Stimulated activated CD4-positive, alpha-beta T cell treated with anti-CD3 and anti-CD28 coated beads, Interleukin-4, amount 100 ng/mL, for 24 hours (primary cell): Measurements from ENCODE around the gene CRYGN.
A peak's percentile ranks its signal among the peaks of the same experiment; 100 is the strongest.

ENCODE experiments used
- DNase-seq: peaks from one replicate; pipeline ENCODE4 v3.0.0-alpha.2; 2020

Gene CRYGN

DNA sequence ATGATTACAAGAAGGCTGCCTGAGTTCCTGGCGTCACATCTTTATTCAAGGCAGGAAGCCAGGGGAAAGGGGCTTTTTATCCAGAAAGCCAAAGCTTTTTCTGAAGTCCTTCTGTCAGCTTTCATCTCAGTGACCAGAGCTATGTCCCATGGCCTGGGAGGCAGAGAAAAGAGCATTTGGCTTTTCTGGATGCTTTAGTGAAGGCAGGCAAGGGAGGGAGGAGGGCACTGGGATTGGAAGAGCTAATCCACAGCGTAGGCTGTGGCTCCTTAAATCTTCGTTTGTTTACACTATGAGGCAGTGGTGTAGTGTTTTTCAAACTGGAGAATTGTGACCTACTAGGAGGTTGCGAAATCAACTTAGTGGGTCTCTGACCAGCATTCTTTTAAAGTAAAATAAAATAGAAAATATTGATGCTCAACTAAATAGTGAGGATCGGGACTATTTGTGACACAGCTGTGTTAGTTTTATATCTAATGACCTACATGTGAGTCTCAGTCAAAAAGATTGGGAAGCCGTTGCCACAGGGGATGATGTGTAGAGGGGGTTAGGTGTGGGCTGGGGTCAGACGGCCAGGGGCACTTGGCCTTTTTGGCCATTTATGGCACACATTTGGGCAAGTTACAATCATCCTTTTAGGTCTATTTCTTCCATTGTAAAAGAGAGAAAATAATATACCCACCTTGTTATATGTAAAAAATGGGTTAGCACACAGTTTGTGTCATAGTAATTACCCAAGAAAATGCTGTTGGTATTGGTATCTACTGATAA is 14.1 kb downstream of the CRYGN start:
- DNase-seq: no peak

DNA sequence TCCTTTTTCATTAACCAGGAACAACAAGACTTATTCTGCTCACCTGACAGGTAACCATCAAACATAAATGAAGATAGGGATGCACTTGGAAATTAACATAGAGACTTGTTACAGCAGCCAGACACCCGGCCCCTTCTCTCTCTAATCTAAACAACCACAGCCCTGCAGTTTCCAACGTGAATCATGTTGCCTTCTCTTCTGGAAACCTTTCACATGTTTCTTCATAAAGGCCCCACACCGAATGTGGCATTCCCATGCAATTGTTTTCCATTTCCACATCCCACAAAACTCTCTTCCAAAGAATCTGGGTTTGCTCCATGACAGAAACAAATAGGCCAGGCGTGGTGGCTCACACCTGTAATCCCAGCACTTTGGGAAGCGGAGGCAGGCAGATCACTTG is 15.1 kb downstream of the CRYGN start:
- DNase-seq: no peak

- no peak for DNase-seq
These were observed 16.0 kb downstream of the CRYGN start for GRCh38 chr7:151423936-151424335.

DNA sequence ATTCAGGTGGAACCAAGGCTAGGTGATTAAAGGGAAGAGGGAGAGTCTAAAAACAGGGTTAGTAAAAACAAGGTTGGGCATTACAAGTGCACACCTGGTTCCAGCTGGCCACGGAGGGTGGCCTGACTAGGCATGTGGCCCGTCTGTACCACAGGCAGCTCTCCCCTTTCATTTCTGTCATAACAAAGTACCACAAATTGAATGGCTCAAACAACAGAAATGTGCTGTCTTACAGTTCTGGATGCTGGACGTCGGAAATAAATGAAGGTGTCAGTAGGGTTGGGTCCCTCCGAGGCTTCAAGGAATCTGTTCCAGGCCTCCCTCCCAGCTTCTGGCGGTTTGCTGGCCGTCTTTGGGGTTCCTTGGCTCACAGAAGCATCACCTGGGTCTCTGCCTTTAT is 16.7 kb downstream of the CRYGN start:
- DNase-seq: no peak

- no peak for DNase-seq
These were observed 17.7 kb downstream of the CRYGN start for GRCh38 chr7:151422212-151422611.

DNA sequence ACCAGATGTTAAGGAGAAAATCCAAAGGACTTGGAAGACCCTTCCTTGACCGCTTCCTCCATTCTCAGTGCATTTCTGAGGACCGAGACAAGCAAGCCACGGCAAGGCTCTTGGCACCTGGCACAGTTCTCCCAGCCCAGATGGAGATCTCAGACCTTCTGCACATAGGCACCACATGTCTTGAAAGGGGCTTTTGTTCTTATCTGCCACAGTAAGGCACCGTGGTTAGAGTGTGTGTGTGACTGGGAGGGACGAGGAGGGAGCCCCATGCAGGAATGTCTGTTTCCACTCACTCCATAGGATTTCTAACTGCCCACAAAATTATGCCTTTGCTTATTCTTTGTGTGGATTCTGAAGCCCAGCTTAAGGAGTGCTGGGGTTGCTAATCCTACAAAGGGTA is 19.8 kb downstream of the CRYGN start:
- DNase-seq: no peak

DNA sequence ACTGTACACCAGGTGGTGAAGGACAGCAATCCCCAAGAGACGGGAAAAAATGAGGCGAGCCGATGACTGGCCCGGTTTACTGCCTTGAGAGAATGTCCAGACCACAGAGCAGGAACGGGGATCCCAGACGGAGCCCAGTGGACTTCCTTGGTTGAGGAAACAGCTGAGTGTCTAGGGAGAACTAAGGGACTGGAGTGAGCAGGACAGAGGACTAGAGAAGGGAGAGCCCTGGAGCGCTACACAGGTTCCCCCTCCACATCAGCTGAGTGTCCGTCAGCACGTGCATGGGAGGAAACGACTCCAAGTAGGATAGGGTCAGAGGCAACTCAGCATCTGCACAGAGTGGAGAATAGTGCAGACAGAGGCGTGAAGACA is 23.0 kb downstream of the CRYGN start:
- no peak for DNase-seq

GRCh38 chr7:151416112-151416940 is 23.6 kb downstream of the CRYGN start:
- DNase-seq: no peak

- DNase-seq: no peak
These were observed 24.4 kb downstream of the CRYGN start for GRCh38 chr7:151415375-151416105.

- DNase-seq: no peak
These were observed 26.7 kb downstream of the CRYGN start for GRCh38 chr7:151413241-151413640.

GRCh38 chr7:151412318-151412717 is 27.6 kb downstream of the CRYGN start:
- no peak for DNase-seq

DNA sequence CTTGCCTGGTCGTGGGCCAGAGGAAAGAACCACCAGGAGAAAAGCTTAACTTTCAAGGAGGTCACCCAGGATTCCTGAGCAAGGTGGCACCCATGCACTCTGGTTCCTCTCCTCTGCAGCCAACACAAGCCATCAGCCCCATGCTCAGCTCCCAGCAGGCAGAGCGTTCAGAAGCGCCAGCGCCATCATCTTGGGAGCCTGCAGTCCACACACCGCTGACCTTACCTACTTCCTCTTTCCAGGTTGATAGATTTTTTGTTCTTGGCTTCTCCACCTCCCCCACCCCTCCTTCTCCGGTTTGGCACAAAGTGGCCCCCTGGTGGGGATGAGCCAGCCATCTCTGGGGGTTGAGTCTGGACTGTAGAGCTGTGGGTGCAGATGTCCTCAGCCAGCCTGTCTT is 28.4 kb downstream of the CRYGN start:
- DNase-seq: no peak

DNA sequence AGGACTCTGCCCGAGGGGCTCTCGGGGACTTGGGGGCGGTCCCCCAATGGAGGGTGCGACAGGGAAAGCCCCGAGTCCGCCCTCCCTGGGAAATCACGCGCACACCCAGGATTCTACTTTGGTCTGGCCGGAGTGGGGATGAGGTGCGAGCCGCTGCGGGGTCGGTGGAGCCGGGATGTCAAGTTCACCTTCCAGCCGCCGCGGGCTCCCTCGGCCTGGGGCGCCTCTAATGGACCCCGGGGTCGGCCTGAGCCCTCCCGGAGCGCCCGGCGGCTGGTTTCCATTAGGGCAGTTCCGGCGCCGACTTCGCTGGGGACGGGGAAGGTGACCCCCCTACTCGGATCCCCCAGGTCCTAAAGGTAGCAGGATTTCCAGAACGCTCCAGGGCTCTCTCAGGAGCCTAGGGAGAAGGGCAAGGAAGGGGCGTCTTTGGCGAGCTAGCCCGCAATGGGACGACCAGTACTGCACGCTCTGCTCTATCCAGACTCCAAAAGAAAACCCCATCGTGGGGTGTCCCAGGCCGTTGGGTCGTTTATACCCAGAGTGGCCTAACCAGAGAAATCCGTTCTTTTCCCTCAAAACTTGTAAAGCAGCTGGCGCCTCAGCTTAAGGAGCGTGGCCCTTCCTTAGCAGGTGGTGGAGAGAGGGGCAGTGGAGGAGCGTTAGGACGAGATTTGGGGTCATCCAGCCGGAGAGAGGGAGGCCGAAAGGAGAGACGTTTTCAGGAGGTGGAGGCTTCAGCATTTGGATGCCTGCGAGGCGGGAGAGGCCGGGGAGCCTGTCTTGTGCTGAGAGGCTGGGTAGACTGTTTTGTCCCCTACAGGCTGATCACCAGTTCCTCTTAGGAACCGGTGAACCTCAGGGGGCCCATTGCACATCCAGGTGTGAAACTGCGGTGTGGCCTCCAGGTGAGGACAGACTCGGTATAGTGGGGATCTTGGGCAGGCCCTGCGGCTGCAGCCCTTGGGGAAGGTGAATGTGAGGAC is 29.2 kb downstream of the CRYGN start:
- no peak for DNase-seq

DNA sequence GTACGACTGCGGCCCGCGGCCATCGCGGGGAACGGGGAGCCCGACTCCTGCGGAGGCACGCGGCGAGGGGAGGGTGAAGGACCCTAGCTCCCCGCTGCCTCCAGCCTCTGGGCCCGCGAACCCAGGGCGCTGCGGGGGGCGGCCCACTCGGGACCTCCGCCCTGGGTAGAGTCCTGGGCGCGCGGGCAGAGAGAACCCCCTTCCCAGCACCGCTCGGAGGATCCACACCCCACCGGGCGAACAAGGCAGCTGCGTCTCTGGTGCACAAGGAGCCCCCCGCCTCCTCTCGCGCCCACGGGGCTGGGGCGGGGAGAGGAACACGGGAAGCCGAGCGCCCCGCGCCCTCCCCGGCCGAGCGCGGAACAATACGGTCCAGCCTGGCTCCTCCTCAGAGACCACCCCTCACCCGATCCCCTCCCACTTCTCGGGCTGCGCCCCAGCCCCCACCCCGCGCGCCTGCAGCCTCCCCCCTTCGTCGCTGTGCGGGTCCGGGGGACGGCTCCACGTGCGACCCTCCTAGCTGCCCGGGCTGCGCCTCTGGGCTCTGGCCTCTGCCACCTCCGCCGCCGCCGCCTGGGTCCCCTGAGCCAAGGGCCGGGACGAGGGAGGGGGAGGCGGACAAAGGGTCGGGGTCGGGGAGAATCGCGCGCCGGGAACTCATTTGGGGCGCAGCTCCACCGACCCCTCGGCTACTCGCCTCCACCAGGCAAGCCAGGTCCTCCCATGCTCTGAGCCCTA is 30.1 kb downstream of the CRYGN start, which contains the start of gene WDR86:
Gene WDR86, minus strand, starts transcription at position 372 of the 738 bp plus-strand sequence. CDS start 449 bp downstream, outside the sequence.
- no peak for DNase-seq

- DNase-seq: peak; percentile 41
These were observed 30.9 kb downstream of the CRYGN start for GRCh38 chr7:151408839-151409666.

GRCh38 chr7:151408498-151408838 is 31.5 kb downstream of the CRYGN start:
- DNase-seq: no peak

DNA sequence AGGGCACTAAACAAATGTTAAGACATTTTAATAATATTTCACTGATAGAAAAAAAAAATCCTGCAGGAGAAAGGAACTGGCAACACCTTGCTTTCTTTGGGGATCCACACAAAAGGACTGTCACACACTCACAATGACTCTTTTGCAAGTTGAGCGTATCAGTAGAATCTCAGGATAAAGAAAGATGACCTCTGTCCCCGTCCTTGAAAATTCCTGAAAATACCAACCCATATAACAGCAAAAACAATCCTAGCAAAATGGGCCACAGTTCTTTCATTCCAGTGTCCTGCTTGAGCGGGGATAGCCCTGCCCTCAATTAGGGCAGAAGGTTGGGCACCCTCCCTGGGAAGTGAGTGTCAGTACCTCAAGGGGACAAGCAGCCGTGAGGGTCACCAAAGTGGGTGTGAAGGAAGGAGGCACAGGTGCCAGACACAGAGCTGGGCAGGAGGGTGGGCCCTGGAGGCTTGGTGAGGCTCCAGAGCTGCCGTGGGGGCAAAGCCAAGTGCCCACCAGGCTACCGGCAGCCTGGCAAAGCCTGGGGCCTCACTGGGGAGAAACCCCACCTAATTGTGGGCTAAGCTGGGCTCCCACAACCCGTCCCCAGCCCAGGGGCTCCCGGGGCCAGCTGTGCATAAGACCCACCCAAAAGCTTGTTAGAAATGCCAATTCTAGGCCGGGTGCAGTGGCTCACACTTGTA is 32.9 kb downstream of the CRYGN start:
- DNase-seq: no peak

DNA sequence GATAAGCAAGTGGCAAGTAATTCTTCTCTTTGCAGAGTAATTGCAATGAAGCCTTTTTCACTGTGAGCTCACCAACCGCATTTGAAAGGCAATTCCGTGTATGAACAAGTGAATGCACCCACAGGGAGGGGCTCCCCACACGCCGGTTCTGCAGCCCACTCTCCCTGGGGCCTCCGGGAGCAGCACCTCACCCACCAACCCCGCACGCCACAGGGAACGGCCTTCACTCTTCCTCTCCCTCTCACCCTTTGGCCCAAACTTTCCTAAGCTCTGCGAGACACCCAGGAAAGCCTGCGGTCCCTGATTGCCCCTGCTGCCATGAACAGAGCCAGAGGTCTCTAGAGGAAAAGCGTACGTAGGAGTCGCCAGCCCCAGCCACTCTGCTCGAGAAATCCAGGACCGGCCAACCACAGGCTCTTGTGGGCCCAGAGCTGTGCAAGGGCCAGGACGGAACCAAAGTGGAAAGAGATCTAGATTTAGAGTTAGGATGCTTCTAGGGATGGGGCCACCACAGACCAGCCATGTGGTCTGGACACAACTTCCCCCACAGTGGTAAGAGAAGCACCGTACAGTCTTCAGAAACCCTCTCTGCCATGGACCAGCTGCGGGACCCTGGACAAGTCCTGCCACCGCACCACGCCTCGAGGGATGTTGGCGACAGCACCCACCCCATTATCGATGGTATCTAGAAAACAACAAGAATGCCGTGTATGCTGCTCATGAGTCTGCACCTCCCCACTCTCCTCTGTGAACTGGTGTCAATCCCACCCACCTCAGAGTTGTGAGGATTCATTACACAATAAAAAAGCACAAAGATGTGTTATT is 33.7 kb downstream of the CRYGN start:
- DNase-seq: no peak

DNA sequence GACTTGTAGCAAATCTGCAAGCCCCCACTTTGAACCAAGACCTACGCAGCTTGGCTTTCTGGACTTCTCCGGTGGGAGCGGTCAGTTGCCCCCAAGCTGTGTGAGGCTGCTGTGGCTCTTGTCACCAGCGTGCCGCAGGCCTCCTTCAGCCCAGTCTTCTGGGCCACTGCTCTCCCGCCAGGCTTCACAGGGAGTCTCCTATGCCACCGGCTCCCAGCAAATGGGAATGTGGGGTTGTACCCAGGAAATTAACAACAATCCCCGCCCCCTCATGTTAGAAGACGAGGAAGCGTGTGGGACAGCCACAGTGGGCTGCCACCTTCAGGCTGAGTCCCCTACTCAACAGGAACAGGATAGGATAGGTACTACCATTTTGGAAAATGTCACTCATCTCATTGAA is 34.4 kb downstream of the CRYGN start:
- no peak for DNase-seq
